AML-193 (cell line): ENCODE measurements around the gene RNF225.
A peak's percentile ranks its signal among the peaks of the same experiment; 100 is the strongest.
"Not testable (repeated sequence)": the region's sequence is repeated elsewhere in the genome, so short reads cannot be mapped to it uniquely, and the experiment has no call there.

Experiments
- DNase-seq, 2 experiments: peaks; one replicate each; lab custom pipeline; 2025; lab: John Stamatoyannopoulos, UW

Gene RNF225

DNA sequence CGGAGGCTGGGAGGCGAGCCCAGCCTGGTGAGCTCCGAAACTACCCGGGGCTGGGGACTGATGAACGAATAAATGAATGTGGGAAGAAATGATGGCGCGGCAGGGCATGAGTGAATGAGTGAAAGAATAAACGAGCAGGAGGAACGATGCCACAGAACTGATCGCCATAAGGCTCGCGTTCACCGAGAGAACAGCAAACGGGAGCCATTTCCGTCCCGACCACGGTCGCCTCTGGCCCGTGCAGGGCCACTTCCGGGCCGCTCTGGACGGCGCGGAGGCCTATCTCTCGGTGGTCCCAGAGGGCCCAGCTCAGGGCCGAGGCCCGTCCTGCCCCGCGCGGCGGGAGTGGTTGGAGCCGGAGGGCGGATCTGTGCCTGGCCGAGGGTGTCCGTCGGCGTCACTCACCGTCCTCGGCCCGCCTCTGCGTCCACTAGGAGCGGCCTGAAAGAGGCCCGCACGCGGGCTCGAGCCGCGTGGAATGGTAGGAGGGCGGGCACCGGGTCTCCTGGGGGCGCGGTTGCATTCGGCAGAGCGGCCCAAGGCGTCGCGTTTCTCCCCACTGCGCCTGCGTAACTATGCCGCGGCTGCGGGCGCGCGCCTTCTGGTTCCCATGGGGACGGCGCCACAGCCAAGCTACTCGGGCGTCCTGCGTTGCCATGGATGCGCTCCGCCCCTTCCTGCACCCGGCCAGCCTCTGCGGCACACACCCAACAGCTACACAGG lies 33.0 kb upstream of the RNF225 start, which contains the start of gene ZNF497:
Gene ZNF497 (minus strand): TSS at position 480 of the 723 bp plus-strand sequence. CDS start 5,116 bp downstream, outside the sequence.
- peak; percentile 86 to 91 for DNase-seq

DNA sequence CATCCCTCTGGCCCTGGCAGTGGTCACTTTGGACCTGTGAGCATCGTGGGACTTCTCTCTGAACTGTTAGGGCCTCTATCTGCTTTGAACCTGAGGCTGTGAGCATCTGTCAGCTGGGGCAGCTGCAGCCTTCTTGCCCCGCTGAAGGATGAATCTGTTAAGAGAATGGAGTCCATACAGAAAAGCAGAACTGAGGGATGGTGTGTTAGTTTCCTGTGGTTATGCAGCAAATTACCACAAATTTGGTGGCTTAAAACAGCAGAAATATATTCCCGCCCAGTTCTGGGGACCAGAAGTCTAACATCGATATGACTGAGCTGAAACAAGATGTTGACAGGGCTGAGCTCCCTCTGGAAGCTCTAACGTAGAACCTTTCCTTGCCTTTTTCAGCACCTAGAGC lies 31.3 kb upstream of the RNF225 start:
- DNase-seq, result peak; percentile 82 to 90

DNA sequence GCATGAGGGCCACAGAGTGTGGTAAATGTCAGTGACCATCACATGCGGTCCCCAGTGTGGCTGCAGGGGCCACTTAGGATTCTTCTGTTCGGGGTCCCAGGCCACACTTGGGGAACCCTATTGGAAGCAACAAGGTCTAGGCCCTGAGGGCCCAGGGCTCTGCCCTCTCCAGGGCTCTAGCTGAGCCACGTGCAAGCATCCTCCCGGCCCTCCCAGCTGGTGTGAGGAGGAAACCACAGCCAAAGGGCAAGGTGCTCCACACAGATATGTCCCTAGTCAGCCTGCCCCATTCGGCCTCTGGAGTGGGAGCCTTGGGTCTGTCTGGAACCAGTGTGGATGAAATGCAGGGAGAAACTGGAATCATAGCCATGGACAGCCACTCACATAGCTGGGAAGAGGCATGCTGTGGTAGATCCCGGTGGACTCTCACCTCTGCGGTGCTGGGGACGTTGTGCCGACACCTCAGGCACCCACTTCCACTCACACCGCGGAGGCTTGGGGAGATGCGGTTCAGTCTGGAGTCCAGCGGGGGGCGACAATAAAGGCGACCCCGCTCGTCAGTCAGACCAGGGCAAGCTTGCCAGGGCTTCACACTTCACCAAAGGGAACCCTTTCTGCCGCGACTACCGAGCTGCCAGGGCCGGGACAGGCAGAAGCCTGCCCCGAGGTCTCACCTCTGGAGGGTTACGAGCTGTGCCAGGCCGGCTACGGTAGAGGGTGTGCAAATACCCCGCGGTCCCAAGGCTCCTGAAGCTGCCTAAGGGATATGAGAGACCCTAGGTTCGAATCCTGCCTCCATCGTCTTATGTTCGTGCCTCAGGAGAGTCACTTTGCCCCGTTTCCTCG lies 28.6 kb upstream of the RNF225 start:
- no peak for DNase-seq

DNA sequence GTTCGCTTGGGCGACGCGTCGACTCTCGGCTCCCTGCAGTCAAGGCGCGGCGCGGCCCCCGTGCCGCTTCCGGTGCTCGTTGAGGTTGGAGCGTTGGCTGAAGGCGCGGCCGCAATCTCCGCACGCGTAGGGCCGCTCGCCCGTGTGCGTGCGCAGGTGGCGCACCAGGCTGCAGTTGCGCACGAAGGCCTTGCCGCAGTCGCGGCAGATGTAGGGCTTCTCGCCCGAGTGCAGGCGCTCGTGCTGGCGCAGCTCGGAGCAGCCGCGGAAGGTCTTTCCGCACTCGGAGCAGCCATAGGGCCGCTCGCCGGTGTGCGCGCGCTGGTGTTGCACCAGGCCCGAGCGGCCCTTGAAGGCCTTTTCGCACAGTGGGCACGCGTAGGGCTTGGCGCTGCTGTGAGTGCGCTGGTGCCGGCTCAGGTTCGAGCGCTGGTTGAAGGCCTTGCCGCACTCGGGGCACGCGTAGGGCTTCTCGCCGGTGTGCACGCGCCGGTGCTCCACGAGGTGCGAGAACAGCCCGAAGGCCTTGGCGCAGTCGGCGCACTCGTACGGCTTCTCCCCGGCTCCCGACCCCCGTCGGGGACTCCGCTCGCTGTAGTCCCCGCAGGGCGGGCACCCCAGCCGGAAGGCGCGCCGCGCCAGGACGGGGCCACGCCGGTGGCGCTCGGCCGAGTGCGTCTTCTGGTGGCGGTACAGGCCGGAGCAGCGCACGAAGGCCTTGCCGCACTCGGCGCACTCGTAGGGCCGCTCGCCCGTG lies 27.6 kb upstream of the RNF225 start:
- no peak for DNase-seq

DNA sequence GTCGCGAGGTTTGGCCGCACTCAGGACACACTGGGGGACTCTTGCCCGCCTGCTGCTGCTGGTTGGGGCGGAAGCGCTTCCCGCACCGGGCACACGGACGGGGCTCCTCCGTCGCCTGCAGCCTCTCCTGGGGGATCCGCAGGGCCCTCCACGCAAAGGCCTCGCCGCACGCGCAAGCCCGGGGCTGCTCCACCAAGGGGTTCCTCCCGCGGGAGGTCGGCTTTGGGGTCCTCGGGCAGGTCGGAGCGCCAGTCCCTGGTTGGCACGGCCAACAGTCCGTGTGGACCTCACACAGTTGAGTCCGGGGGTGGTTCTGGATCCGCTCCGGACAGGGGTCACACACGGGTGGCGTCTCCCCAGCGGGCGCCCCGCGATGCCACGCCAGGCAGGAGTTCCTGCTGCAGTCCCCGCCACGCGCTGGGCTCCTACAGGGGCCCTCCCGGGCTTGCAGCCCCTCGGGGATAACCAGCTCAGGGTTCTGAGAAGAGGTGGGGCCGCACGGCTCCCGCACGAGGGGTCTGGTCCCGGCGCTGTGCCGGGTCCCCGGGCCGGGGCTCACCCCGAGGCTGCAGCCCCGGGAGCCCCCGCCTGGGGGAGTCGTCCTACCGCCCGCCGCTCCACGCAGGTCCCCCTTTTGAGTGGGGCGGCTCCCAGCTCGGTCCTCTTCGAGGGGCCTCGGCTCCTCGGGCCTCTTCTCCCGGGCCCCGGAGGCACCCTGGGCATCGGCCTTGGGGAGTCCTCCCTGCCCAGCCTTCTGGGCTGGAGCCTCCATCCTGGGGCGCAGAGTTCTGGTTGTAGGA lies 26.7 kb upstream of the RNF225 start:
- DNase-seq, result no peak

- peak; percentile 35 to 54 for DNase-seq
Observed at GRCh38 chr19:58372311-58373133, 22.9 kb upstream of the RNF225 start.

DNA sequence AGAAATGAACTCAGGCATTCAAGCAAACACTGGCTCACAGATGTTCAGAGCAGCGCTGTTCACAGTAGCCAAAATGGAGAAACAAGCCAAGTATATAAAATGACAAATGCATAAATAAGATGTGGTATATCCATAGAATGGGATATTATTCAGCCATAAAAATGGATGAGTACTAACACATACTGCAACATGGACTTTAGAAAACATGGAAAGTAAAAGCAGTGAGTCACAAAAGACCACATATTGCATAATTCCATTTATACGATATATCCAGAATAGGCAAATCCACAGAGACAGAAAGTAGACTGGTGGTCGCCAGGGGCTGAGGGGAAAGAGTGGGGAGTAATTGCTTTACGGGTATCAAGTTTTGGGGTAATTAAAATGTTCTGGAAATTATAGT lies 21.3 kb upstream of the RNF225 start:
- DNase-seq, result no peak

- DNase-seq, result not testable (repeated sequence)
Observed at GRCh38 chr19:58376724-58377123, 18.7 kb upstream of the RNF225 start.

DNA sequence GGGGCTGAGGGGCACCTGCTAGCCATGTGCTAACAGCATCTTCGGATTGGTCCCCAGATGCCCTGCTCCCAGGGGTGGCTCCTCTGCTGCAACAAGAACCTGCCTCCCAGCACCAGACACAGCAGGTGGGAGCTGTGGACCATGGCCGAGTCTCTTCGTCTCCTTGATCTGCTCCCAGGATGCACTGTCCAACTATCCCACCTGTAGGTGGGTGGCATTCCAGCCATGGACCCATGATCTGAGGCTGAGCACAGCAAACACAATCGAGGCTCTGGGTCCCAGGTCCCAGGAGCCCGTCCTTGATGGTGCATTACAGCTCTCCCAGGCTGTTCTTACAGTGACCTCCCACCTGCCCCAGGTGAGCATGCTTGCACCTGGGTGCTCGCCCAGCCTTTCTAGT lies 16.2 kb upstream of the RNF225 start:
- no peak for DNase-seq

DNA sequence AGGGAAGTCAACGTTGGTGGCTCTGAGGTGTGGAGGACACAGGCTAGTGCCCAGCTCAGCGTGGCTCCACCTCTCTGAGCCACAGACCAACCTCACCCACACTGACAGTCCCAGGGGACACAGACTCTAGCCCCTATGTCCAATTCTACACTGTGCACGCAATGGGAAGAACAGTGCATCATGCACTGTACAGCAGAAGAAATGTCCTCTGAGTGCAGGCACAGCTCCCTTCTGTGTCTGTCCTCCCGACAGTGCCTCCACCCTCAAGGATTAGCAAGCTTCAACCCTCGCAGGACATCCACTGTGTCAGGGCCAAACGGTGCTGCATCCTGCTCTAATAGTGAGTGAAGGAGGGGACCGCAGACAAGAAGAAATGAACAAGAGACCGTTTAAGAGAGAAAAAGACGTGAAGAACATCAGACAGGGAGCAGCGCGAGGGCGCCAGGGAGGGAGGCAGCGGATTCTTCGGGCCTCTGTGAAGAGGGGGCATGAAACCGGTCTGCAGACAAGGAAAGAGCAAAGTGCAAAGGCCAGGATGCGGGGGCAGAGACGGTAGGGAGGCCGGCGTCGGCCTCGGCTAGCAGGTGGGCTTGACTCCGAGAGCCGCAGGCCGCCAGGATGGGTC lies 15.3 kb upstream of the RNF225 start:
- no peak for DNase-seq

- DNase-seq, result peak; percentile 98 to 99
Observed at GRCh38 chr19:58380662-58381459, 14.6 kb upstream of the RNF225 start, which contains the start of gene ZNF837. ZNF837 (minus strand) TSS chr19:58381030; CDS start chr19:58369332, 11,698 bp downstream.

DNA sequence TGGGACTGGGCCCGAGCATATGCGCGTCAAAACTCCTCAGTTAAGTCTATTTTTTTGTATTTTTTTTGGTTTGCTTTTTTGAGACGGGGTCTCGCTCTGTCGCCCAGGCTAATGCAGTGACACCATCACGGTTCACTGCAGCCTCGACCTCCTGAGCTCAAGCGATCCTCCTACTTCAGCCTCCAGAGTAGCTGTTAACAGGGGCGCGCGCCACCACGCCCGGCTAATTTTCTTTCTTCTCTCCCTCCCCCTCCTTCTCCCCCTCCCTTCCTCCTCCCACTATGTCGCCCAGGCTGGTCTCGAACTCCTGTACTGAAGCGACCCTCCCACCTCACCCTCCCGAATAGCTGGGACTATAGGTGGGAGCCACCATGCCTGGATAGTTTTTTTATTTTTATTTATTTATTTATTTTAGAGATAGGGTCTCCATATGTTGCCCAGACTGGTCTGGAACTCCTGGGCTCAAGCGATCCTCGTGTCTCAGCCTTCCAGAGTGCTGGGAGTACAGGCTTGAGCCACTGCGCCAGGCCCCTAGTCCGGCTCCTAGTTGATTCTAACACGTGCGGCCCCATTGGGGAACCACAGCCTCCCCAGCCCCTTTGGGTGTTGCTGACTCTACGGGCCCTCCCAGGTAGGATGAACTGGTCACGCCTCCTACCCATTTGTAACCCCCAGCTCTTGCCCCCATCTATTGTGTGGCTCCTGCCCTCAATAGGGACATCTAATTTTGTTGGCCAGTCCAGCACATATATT lies 13.8 kb upstream of the RNF225 start:
- DNase-seq, result no peak

GRCh38 chr19:58382997-58383603 lies 12.4 kb upstream of the RNF225 start:
- DNase-seq, result no peak

DNA sequence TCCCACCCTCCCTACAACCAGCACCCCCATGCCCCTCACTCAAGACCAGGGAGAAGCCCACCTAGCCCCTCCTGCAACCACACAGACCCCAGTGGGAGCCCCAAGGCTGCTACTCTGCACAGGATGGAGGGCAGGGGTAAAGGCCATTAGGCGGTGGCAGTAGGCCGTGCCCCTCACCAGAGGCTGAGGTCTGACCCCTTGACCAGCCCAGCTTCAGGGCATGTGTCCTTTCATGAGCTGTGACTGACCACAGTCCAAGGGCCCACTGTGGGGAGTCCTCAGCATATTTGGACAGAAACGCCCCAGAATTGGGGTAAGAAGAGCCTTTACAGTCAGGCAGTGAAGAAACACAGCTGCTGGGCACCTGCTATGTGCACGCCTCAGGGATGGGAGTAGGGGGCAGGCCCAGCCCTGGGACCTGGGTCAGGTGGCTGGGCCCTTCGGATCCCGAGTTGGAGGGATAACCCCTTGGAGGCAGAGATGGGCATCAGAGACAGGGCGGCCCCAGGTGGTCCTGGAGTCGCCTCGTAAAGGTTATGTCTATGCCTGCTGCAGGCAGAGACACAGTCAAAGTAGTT lies 10.1 kb upstream of the RNF225 start:
- DNase-seq, result no peak

DNA sequence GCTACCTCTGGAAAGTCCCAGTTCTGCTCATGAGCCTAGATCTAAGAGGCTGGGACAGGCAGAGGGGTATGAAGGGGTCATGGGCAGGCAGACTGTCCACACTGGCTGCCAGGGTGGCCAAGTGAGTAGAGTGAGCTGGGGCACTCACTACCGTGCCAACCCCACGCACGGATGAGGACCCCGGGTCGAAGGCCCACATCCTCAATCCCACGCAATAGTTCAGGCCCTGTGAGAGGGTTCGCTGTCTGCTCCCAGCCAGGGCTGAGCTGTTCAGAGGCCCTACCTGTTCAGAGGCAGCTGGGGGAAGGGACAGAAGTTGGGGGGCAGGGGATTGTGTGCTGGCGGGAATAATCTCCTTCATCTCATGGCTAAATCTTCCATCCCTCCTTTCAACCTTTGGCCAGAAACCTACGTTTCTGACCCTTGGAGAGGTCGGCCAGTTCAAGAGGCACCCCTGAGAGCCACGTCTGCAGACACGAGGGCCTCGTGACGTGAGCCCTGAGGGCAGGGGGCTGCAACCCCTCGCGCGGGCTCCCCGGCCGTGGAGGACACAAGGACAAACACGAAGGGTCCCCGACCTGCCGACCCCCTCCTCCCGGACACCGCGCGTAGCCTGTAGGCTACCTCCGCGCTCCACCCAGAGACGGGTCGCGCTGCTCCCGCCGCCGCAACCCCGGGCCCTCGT lies 9.4 kb upstream of the RNF225 start:
- no peak for DNase-seq

DNA sequence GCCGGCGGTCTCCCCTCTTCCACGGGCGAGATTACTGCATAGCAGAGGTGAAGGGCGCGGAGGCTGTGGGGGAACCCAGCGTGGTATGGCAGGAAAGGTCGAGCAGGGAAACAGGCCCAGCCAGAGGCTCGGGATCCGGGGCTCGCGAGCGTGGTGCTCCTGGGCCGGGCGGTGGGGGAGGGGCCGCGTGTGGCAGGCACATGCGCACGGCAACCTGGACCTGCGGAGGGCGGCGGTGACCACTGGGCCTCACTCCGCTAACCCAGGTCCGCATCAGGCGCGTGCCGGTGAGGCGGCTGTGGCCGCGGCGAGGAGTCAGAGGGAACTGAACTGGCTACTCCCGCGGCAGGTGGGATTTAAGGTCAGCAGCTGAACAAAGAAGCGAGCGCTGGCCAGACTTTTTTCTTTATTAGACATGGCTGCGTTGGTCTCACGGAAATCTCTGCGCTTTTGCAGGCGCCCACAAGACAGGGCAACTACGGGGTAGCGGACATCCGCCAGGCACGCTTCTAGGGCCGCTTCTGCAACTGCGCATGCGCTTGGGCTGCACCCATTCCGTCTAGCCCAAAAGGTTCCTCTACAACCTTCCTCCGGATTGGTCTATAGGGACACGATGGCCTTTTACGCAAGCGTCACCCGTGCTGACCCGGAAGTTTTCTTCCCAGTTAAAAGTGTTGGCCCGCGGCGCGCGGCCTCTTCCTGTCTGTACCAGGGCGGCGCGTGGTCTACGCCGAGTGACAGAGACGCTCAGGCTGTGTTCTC lies 8.7 kb upstream of the RNF225 start, which contains the start of gene RPS5:
Gene RPS5 (plus strand): TSS at position 694 of the 762 bp plus-strand sequence. CDS start 869 bp downstream, outside the sequence.
- peak; percentile 97 to 98 for DNase-seq
